Occipital lobe (tissue), 2 donors: Measurements from ENCODE around the gene ZNF865. TPM values are rescaled to one million over a fixed set of nuclear protein-coding genes. Genes with fewer than 3 reads are reported as not detected.

ENCODE experiments used
- DNase-seq: peaks from one replicate; lab custom pipeline; 2025; lab: John Stamatoyannopoulos, UW
- total RNA-seq: library from RNA; depleted of rRNA; stranded (reverse); fragments of >200 nt; gene quantifications from one replicate; pipeline ENCODE4 v1.2.3, GENCODE V29; 2014

Gene ZNF865
- total RNA-seq, 1 donor from 2014 or later: 1.2 TPM

DNA sequence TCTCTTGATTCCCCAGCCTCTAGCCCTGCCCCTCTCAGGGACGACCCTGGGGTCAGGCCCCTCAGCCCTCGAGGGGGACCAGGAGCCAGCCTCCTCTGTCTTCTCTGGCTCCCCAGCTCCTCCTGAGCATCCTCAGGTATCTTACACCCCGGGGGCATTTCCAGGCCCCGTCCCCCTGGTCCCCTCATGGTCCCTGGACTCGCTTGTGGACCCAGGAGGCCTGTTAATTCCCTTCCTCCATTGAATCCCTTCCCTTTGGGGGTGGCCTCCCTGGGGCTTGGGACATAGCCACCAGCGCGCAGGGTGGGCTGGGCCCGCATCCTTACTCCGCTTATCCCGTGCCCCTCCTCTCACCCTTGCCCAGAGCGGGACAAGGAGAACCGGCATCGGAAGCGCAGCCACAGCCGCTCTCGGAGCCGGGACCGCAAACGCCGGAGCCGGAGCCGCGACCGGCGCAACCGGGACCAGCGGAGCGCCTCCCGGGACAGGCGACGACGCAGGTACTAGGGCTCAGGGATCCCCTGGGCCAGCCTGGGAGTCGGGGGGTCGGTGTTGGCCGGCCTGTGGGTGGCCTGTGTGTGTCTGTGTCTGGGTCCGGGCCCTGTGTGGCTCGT, 53.5 kb downstream of the ZNF865 start:
- DNase-seq: no peak

DNA sequence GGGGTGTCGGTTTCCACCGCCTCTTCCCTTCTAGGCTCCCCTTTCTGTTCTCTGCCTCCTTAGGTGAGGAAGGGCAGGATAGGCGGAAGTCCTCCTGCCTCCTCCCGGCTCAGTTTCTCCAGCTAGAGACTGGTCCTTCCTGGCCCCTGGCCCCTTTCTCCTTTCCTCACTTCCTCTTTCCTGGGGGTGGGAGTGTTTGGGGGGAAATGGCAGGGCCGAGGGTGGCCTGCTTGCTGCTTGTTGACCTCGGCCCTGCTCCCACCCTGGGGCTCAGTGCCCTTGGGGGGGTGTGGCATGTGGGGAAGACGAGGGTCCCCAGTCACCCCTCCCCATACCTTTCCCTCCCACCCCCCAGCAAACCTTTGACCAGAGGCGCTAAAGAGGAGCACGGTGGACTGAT, 54.4 kb downstream of the ZNF865 start:
- DNase-seq: no peak

DNA sequence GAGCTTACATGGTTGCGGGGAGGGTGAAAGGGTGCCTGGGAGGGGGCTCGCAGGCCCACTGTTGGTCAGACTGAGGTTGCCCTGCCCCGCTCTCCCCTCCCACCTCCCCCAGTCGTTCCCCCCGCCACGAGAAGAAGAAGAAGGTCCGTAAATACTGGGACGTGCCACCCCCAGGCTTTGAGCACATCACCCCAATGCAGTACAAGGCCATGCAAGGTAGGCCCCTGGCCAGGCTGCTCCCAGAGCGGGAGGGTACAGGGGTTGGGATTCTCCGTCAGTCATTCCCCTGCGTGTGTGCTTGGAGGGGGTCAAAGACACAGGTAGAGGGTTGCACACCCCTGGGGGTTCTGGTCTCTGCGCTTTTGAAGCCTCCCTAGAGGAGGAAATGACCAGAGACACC, 55.0 kb downstream of the ZNF865 start:
- DNase-seq: no peak

DNA sequence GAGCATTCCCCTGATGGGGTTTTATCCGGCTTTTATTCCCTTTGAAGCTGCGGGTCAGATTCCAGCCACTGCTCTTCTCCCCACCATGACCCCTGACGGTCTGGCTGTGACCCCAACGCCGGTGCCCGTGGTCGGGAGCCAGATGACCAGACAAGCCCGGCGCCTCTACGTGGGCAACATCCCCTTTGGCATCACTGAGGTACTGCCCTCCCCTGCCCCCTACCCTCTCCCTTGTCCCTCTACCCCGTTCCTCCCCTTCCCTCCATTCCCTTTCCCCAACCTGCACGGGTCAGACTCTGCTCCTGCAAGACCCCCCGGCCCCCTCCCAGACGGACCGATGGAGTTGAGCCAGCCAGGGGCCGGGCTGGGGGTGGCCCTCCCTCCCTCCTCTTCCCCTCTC, 55.5 kb downstream of the ZNF865 start:
- DNase-seq: no peak

DNA sequence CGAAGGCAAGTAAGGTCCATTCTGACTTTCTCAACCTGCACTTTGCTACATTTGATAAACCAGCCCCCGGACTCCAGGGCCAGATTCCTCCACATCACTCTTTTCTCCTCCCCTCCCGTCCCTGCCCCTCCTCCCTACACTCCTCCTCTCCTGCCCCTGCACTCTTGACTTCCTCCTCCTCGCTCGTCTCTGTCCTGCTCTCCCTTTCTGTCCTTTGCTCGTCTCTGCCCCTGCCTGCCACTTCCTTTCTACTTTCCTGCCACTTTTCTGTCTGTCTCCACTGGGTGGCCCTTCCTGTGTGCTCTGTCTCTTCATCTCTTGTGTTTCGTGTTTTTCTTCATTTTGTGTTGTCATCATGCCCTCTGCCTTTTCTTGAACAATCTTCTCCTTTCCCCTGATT, 56.4 kb downstream of the ZNF865 start:
- no peak for DNase-seq

DNA sequence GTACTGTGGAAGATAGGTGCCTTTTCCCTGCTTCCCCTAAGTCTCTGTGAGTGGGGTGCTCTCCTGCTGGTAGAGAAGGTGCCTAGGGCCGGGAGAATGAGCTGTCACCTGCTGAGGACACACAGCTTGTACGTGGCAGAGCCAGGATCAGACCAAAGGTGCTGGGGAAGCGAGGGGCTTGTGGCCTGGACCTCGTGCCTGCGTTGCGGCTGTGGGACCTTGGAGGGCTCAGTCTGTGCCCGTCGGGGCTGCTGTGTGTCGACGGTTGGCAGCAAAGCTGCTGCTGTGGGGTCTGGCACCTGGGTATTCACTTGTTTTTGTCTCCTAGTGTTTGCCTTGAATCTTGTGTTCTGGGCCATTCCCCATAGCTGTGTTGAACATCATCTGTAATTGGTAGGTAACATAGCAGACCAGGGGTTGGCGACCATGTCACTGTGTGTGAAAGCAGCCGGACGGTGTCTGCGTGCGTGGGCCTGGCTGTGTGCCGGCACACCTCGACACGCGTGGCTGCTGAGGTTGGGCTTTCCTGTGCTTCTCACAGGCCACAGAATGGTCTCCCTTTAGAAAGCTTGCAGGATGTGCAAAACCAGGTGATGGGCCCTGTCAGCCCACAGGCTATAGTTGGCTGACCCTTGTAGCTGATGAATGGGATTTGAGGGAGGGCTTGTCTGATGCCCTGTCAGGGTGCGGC, 58.5 kb downstream of the ZNF865 start:
- DNase-seq: no peak

DNA sequence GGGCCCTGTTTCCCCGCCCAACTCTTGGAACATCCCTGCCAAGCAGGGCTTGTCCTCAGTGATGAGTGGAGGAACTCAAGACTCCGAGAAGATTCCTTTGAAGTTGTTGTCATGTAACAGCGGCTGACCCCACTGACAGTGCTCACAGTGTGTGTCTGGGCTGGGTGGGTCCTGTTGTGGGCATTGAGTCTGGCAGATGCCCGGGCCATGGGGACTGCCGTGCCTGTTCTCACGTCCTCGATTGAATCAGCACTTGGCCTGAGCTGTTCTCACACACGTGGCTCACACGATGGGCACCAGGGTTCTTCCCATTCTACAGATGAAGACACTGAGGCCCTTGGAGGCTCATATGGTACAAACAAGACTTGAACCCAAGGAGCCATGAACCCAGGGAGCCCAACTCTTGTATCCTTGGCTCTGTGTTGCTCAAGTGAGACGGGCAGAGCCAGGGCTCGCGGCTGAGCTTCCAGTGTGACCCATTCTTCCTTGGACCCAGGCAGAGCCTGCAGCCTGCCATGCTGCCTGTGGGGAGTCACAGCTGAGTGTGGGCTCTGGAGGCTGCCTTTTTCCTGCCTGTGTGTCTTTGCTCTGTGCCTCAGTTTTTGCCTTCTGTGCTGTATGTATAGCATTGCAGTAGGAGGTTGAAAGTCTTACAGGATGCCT, 61.0 kb downstream of the ZNF865 start:
- DNase-seq: no peak

Other genes with a start within 250 kb of the ZNF865 start
- not detected for gene GARIN5B, start 242.4 kb upstream of the ZNF865 start, total RNA-seq
- 0.16 TPM for gene IL11, start 235.2 kb upstream of the ZNF865 start, total RNA-seq
- not detected for gene TMEM190, start 228.8 kb upstream of the ZNF865 start, total RNA-seq
- gene TMEM238, start 221.4 kb upstream of the ZNF865 start, total RNA-seq: not detected
- gene RPL28, start 219.7 kb upstream of the ZNF865 start, total RNA-seq: 112 TPM
- gene UBE2S, start 197.9 kb upstream of the ZNF865 start, total RNA-seq: 35.9 TPM
- 4.2 TPM for gene SHISA7, start 162.3 kb upstream of the ZNF865 start, total RNA-seq
- 13.7 TPM for gene ISOC2, start 144.0 kb upstream of the ZNF865 start, total RNA-seq
- not detected for gene C19orf85, start 140.9 kb upstream of the ZNF865 start, total RNA-seq
- gene ZNF628, start 129.0 kb upstream of the ZNF865 start, total RNA-seq: 0.78 TPM
- 15.0 TPM for gene NAT14, start 120.5 kb upstream of the ZNF865 start, total RNA-seq
- gene SSC5D, start 117.2 kb upstream of the ZNF865 start, total RNA-seq: 0.31 TPM
- gene SBK2, start 68.5 kb upstream of the ZNF865 start, total RNA-seq: not detected
- gene SBK3, start 60.1 kb upstream of the ZNF865 start, total RNA-seq: 0.31 TPM
- gene ZNF579, start 24.8 kb upstream of the ZNF865 start, total RNA-seq: 4.2 TPM
- 4.1 TPM for gene FIZ1, start 6.1 kb upstream of the ZNF865 start, total RNA-seq
- gene ZNF524, start 5.4 kb upstream of the ZNF865 start, total RNA-seq: 2.8 TPM
- 5.1 TPM for gene ZNF784, start 18.9 kb downstream of the ZNF865 start, total RNA-seq
- 4.8 TPM for gene ZNF580, start 35.4 kb downstream of the ZNF865 start, total RNA-seq
- 5.6 TPM for gene ZNF581, start 38.0 kb downstream of the ZNF865 start, total RNA-seq
- gene CCDC106, start 42.6 kb downstream of the ZNF865 start, total RNA-seq: 7.8 TPM
- gene U2AF2, start 49.4 kb downstream of the ZNF865 start, total RNA-seq: 65.8 TPM
- 20.7 TPM for gene EPN1, start 69.6 kb downstream of the ZNF865 start, total RNA-seq
- not detected for gene NLRP9, start 132.8 kb downstream of the ZNF865 start, total RNA-seq
- gene RFPL4A, start 153.4 kb downstream of the ZNF865 start, total RNA-seq: not detected
- gene RFPL4AL1, start 163.5 kb downstream of the ZNF865 start, total RNA-seq: not detected
- not detected for gene NLRP11, start 226.4 kb downstream of the ZNF865 start, total RNA-seq
- under 0.01 TPM for gene NLRP4, start 230.9 kb downstream of the ZNF865 start, total RNA-seq